ENCODE data around the gene SEC24B. TPM values are rescaled to one million over a fixed set of nuclear protein-coding genes. Genes with fewer than 3 reads are reported as not detected.

The SEC24B gene
- total RNA-seq, 2 experiments from 2014 or later: 22.8 to 22.9 TPM

DNA sequence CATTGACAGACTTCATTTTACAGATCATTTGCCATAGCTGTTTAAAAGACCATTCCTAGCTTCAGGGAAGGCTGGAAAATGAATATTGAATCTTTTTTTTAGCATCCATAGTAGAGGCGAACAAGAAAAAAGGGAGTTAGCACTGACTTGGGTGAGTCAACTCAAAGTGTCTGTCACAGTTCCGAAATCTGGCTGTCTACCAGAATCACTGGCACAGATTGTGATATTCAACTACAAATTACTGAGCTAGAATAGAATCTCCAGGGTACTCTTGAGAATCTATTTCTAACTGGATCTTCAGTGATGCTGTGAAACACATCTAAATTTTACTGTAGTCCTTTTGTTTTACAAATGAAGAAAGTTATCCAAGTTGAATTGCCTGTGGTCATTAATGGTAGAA lies 31.5 kb downstream of the SEC24B start:
- Mint-ChIP-seq H3K9me3 (ENCODE audit: insufficient read depth) (no peaks in the 10 kb centered on the region), H3K27me3 (ENCODE audit: low read depth) (no peaks in the 10 kb centered on the region), H3K4me3 (no peak overlapping the region), H3K36me3 (ENCODE audit: low read depth) (peaks cover 41% of the 10 kb centered on the region), H3K27ac (no peak overlapping the region), H3K4me1 (ENCODE audit: low read depth) (no peaks in the 10 kb centered on the region)
- ChIA-PET POLR2A (no interaction called here), CTCF (no interaction called here)
- ATAC-seq: no peak
- DNase-seq: no peak

DNA sequence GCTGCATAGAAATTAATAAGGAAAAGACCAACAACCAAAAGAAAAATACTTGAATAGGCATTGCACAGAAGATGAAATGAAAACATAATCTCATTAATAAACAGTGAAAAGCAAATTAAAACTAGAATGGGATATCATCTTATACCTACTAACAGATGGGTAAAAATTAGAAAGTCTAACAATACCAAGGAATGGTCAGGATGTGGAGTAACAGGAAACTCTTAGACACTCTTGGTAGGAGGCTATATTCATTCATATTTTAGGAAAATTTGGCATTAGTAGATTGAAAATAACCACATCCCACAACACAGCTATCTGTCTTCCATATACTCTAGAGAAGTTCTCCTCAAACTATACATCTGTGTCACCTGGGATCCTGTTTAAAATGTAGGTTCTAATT lies 36.3 kb downstream of the SEC24B start:
- peaks cover 13% of the 10 kb centered on the region for H3K4me1 Mint-ChIP-seq (ENCODE audit: low read depth)
- no peak for ATAC-seq
- ChIA-PET CTCF (interaction anchor here (1.4 kb wide), 1 partner anchor 37 kb away, joined by 3 read pairs; no protein-coding TSS in a partner anchor), POLR2A (no interaction called here)
- H3K27me3 Mint-ChIP-seq (ENCODE audit: low read depth): no peaks in the 10 kb centered on the region
- no peaks in the 10 kb centered on the region for H3K9me3 Mint-ChIP-seq (ENCODE audit: insufficient read depth)
- H3K4me3 Mint-ChIP-seq: no peak overlapping the region
- peaks cover 42% of the 10 kb centered on the region for H3K36me3 Mint-ChIP-seq (ENCODE audit: low read depth)
- no peak for DNase-seq
- no peak overlapping the region for H3K27ac Mint-ChIP-seq

DNA sequence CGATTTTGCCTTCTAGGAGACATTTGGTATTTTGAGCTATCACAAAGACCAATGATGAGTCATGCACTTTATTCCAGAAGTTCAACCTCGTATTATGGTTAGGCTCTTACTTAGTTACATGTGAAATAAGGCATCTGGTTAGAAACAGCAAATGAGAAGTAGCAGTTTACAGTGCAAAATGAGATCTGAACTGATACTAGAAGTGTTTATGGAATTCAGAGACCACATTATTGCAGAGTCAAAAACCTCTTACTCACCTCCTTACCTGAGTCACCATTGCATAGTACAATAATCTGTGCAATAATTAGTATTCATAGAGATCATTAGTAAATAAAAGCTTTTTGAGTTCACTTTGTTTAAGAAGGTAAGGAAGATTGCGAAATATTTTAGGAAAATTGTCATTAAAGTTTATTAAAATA lies 38.7 kb downstream of the SEC24B start:
- H3K27ac Mint-ChIP-seq: no peak overlapping the region
- ChIA-PET CTCF (no interaction called here), POLR2A (no interaction called here)
- no peaks in the 10 kb centered on the region for H3K9me3 Mint-ChIP-seq (ENCODE audit: insufficient read depth)
- DNase-seq (no peak), ATAC-seq (no peak)
- H3K27me3 Mint-ChIP-seq (ENCODE audit: low read depth): no peaks in the 10 kb centered on the region
- peaks cover 13% of the 10 kb centered on the region for H3K4me1 Mint-ChIP-seq (ENCODE audit: low read depth)
- peaks cover 39% of the 10 kb centered on the region for H3K36me3 Mint-ChIP-seq (ENCODE audit: low read depth)
- no peak overlapping the region for H3K4me3 Mint-ChIP-seq

DNA sequence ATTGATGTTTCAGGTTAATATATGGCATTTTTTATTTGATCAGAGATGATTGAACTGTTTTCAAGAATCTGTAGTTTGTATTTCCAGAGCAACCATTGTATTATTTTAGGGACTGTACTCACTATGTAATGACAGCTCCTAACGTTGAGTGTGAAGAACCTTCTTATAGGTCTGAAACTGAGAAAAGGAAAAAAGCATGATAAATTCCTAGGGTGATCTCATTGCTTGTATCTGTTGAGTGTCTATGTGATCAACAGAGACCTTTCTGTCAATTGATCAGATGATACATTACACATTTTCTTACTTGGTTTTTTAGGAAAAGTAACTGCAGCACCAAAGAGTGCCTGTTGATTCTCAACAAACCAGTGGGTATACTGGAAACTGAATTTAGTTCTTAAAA lies 40.2 kb downstream of the SEC24B start:
- CTCF ChIA-PET: no interaction called here

DNA sequence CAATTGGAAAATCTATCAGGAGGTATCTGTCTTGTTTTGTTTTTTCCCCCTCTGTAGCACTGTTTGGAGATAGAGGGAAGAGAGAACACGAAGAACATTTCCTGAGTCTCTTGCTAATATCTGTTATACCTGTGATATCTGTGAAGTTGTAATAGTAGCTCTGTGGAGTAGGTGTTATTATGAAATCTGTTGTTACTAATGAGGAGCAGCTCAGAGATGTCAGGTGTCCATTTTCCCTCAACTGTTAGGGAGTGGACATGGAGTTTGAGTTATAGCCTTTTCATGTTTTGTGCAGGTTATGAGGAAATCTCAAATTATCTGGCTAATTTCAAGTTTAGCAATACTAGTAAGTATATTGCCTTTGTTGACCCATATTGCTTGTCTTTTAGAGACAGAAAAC lies 52.4 kb downstream of the SEC24B start:
- ChIA-PET POLR2A (no interaction called here), CTCF (interaction anchor here (0.8 kb wide), 1 partner anchor 34 kb away, joined by 3 read pairs; no protein-coding TSS in a partner anchor)
- no peak overlapping the region for H3K27ac Mint-ChIP-seq
- ATAC-seq: no peak
- H3K9me3 Mint-ChIP-seq (ENCODE audit: insufficient read depth): no peaks in the 10 kb centered on the region
- peaks cover 47% of the 10 kb centered on the region for H3K36me3 Mint-ChIP-seq (ENCODE audit: low read depth)
- no peaks in the 10 kb centered on the region for H3K4me1 Mint-ChIP-seq (ENCODE audit: low read depth)
- H3K4me3 Mint-ChIP-seq: no peak overlapping the region
- DNase-seq: no peak
- no peaks in the 10 kb centered on the region for H3K27me3 Mint-ChIP-seq (ENCODE audit: low read depth)

More for the DNA sequence above, 40.2 kb downstream of the SEC24B start:
- Mint-ChIP-seq H3K9me3 (ENCODE audit: insufficient read depth) (no peaks in the 10 kb centered on the region), H3K27ac (no peak overlapping the region), H3K4me1 (ENCODE audit: low read depth) (peaks cover 13% of the 10 kb centered on the region), H3K4me3 (no peak overlapping the region), H3K36me3 (ENCODE audit: low read depth) (peaks cover 35% of the 10 kb centered on the region), H3K27me3 (ENCODE audit: low read depth) (no peaks in the 10 kb centered on the region)
- no peak for DNase-seq
- no peak for ATAC-seq
- POLR2A ChIA-PET: no interaction called here

DNA sequence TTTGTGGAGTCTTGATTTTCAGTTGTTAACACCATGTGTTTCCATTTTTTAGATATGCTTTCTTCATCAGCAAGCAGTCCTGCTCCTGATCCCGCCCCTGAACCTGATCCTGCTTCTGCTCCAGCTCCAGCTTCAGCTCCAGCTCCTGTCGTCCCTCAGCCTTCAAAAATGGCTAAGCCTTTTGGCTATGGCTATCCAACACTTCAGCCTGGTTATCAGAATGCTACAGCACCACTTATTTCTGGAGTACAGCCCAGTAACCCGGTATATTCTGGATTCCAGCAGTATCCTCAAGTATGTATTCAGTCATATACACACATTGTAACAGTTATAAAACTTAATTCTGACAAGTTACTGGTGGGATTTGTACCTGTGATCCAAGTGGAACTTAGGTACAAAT lies 60.9 kb downstream of the SEC24B start:
- Mint-ChIP-seq H3K4me1 (ENCODE audit: low read depth) (no peaks in the 10 kb centered on the region), H3K4me3 (no peak overlapping the region), H3K27me3 (ENCODE audit: low read depth) (no peaks in the 10 kb centered on the region), H3K9me3 (ENCODE audit: insufficient read depth) (no peaks in the 10 kb centered on the region), H3K27ac (no peak overlapping the region), H3K36me3 (ENCODE audit: low read depth) (peaks cover 48% of the 10 kb centered on the region)
- ChIA-PET POLR2A (no interaction called here), CTCF (no interaction called here)
- ATAC-seq (no peak), DNase-seq (no peak)

DNA sequence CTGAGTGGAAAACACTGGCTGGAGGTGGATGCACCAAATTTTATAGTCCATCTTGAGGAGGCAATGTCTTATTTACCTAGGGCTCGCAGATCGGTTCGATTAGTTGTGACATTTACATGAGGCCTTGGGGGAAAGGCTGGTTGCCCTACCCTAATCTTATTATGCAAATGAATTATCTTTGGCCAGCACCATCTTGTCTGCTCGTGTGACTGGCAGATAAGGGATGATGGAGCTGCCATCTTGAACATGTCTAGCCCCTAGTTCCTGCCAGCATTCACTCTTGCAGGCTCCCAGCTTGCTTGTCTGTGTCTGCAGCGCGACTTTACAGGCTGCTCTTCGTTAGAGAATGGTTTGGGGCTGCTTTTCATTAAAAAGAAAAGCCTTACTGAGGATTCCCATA lies 61.9 kb downstream of the SEC24B start:
- H3K4me3 Mint-ChIP-seq: no peak overlapping the region
- DNase-seq (no peak), ATAC-seq (no peak)
- CTCF ChIA-PET: no interaction called here
- no peaks in the 10 kb centered on the region for H3K27me3 Mint-ChIP-seq (ENCODE audit: low read depth)
- POLR2A ChIA-PET: no interaction called here
- H3K27ac Mint-ChIP-seq: no peak overlapping the region
- H3K9me3 Mint-ChIP-seq (ENCODE audit: insufficient read depth): no peaks in the 10 kb centered on the region
- H3K36me3 Mint-ChIP-seq (ENCODE audit: low read depth): peaks cover 50% of the 10 kb centered on the region
- H3K4me1 Mint-ChIP-seq (ENCODE audit: low read depth): no peaks in the 10 kb centered on the region

DNA sequence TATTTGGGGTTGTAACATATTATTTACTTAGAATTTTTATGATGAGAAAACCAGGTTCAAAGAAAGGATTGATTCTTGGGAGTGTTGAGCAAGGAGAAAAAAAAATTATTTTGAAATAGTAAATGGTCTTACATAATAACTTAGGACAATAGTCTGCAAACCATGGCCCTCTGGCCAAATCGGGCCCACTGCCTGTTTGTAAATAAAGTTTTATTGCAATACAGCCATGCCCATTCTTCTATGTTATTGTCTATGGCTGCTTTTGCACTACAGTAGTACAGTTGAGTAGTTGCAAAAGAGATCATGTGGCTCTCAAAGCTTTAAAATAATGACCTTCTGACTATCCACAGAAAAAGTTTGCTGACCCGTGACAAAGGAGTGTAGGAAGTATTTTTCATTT lies 63.3 kb downstream of the SEC24B start:
- no peaks in the 10 kb centered on the region for H3K4me1 Mint-ChIP-seq (ENCODE audit: low read depth)
- ChIA-PET CTCF (no interaction called here), POLR2A (no interaction called here)
- no peak for DNase-seq
- peaks cover 49% of the 10 kb centered on the region for H3K36me3 Mint-ChIP-seq (ENCODE audit: low read depth)
- H3K4me3 Mint-ChIP-seq: no peak overlapping the region
- no peak overlapping the region for H3K27ac Mint-ChIP-seq
- no peaks in the 10 kb centered on the region for H3K9me3 Mint-ChIP-seq (ENCODE audit: insufficient read depth)
- no peak for ATAC-seq
- no peaks in the 10 kb centered on the region for H3K27me3 Mint-ChIP-seq (ENCODE audit: low read depth)

DNA sequence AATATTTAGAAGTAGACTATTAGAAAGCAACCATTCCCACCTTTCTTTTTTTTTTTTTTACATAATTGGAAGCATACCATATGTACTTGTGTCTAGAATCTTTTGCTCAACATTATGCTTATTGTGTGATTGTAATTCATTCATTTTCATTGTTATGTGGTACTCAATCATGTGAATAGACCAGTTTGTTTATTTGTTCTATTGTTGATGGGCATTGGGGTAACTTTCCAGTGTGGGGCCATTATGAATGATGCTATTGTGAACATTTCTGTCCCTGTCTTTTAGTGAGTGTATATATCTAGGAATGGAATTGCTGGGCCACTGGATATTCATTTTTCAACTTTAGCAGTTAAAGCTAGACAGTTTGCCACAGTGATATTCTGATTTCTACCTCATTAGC lies 63.9 kb downstream of the SEC24B start:
- peaks cover 49% of the 10 kb centered on the region for H3K36me3 Mint-ChIP-seq (ENCODE audit: low read depth)
- no peak for DNase-seq
- ChIA-PET POLR2A (no interaction called here), CTCF (no interaction called here)
- no peak for ATAC-seq
- no peaks in the 10 kb centered on the region for H3K9me3 Mint-ChIP-seq (ENCODE audit: insufficient read depth)
- H3K27me3 Mint-ChIP-seq (ENCODE audit: low read depth): no peaks in the 10 kb centered on the region
- no peak overlapping the region for H3K27ac Mint-ChIP-seq
- H3K4me1 Mint-ChIP-seq (ENCODE audit: low read depth): no peaks in the 10 kb centered on the region
- no peak overlapping the region for H3K4me3 Mint-ChIP-seq

DNA sequence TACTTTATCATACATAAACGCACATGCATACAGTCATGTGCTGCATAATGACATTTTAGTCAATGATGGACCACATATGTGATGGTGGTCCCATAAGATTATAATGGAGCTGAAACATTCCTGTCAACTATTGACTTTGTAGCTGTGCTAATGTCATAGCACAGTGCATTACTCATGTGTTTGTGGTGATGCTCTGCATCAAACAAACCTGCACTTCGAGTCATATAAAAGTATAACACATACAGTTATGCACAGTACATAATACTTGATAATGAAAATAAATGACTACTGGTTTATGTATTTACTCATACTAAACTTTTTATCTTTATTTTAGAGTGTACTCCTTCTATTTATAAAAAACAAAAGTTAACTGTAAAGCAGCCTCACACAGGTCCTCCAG lies 65.9 kb downstream of the SEC24B start:
- no peak overlapping the region for H3K27ac Mint-ChIP-seq
- H3K4me1 Mint-ChIP-seq (ENCODE audit: low read depth): no peaks in the 10 kb centered on the region
- POLR2A ChIA-PET: interaction anchor here (0.7 kb wide), 1 partner anchor 9 kb away, joined by 5 read pairs; no protein-coding TSS in a partner anchor
- ATAC-seq: no peak
- H3K27me3 Mint-ChIP-seq (ENCODE audit: low read depth): no peaks in the 10 kb centered on the region
- H3K4me3 Mint-ChIP-seq: no peak overlapping the region
- CTCF ChIA-PET: no interaction called here
- H3K36me3 Mint-ChIP-seq (ENCODE audit: low read depth): peaks cover 52% of the 10 kb centered on the region
- H3K9me3 Mint-ChIP-seq (ENCODE audit: insufficient read depth): no peaks in the 10 kb centered on the region
- DNase-seq: no peak

DNA sequence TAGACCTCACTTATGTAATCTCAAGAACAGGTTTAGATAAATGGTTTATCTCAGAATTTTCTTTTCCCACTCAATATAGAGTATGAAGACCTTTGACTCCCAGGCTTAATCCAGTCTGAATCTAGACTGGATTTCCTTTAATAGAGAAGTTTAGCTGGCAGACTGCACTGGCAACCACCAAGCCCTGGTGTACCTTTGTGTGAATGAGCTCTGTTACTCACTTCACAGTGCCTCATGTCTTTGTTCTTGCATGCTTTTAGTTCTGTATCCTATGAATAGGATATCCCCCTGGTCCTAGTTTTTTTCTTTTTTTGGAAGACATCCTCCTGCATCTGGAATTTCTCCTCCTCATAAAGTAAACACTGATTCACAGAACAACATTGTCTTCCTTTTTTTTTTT lies 73.3 kb downstream of the SEC24B start:
- Mint-ChIP-seq H3K4me3 (no peak overlapping the region), H3K27me3 (ENCODE audit: low read depth) (no peaks in the 10 kb centered on the region), H3K9me3 (ENCODE audit: insufficient read depth) (no peaks in the 10 kb centered on the region), H3K4me1 (ENCODE audit: low read depth) (no peaks in the 10 kb centered on the region), H3K27ac (no peak overlapping the region), H3K36me3 (ENCODE audit: low read depth) (peaks cover 48% of the 10 kb centered on the region)
- ChIA-PET POLR2A (no interaction called here), CTCF (no interaction called here)
- no peak for ATAC-seq
- no peak for DNase-seq

DNA sequence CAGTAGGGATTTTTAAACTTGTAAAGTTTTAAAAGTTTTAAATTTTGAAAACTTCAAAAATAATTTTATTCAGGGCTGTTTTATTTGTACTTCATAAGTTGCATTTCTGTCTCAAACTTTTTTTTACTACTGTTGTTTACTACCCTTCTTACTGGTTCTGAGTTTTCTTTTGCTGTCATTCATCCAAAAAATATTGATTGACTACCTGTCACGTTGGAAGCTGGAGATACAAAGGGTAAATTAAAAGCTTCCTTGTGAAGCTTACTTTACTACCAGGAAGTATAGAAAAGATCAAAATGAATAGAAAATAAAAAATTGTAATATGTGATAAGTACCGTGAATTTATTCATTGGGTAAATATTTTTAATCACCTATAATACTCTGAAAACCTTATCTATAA lies 77.1 kb downstream of the SEC24B start:
- H3K36me3 Mint-ChIP-seq (ENCODE audit: low read depth): peaks cover 41% of the 10 kb centered on the region
- DNase-seq (no peak), ATAC-seq (no peak)
- CTCF ChIA-PET: no interaction called here
- no peaks in the 10 kb centered on the region for H3K27me3 Mint-ChIP-seq (ENCODE audit: low read depth)
- no peaks in the 10 kb centered on the region for H3K9me3 Mint-ChIP-seq (ENCODE audit: insufficient read depth)
- POLR2A ChIA-PET: no interaction called here
- no peaks in the 10 kb centered on the region for H3K4me1 Mint-ChIP-seq (ENCODE audit: low read depth)
- no peak overlapping the region for H3K4me3 Mint-ChIP-seq
- no peak overlapping the region for H3K27ac Mint-ChIP-seq

DNA sequence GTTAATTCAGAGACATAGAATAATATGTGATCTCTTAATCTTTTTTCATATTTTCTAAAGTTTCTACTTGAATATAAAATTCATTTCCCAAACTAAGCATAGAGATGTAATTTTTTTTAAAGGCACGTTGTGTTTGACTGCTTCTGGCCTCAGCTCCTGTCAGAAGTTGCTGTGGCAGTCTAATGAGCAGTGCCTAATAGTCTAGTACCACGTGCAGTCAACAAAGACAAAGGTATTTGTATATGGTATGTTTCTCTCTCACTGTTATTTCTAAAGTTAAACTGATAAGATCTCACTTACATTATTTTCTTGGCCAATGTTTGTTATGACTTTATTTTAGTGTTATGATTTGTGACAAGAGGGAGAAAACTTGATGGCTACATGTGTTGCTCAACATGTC lies 77.8 kb downstream of the SEC24B start:
- no peaks in the 10 kb centered on the region for H3K27me3 Mint-ChIP-seq (ENCODE audit: low read depth)
- no peak overlapping the region for H3K4me3 Mint-ChIP-seq
- ChIA-PET POLR2A (interaction anchor here (0.6 kb wide), 1 partner anchor 35 kb away, joined by 3 read pairs; no protein-coding TSS in a partner anchor), CTCF (no interaction called here)
- DNase-seq (no peak), ATAC-seq (no peak)
- H3K36me3 Mint-ChIP-seq (ENCODE audit: low read depth): peaks cover 38% of the 10 kb centered on the region
- no peaks in the 10 kb centered on the region for H3K4me1 Mint-ChIP-seq (ENCODE audit: low read depth)
- no peak overlapping the region for H3K27ac Mint-ChIP-seq
- H3K9me3 Mint-ChIP-seq (ENCODE audit: insufficient read depth): no peaks in the 10 kb centered on the region

Measured in activated CD8-positive, alpha-beta T cell treated with anti-CD3 and anti-CD28 coated beads, Interleukin-2, amount 10 ng/mL, durations not matched to agents 7 days and 5 days (primary cell).